Measurements from ENCODE around the gene RAB34.

DNA sequence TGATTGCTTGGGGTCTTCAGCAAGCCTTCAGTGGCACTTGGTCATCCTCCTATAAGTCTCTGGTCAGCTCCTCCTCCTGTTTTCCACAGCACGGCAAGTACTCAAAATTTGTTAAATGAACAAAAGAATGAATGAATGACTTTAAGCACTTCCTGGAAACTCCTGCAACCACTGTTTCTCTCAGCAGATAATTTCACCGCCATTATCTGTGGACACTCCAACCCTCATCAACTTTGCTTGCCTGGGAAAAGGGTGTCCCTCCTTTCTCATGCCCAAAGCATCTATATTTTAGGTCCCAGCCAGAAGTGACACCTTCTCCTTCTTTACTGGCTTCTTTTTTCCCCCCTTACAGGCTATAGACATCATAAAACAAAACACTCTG is 10.3 kb downstream of the RAB34 start:
- no peak for TF ChIP-seq POLR2AphosphoS5 (IDR thresholded peaks at IDR 0.05; ENCODE audit: low read depth, low read length)
- TF ChIP-seq SIN3A (IDR thresholded peaks at IDR 0.05; ENCODE audit: borderline replicate concordance, insufficient read depth, low read depth, low read length) = no peak
- TF ChIP-seq CTCF (IDR thresholded peaks at IDR 0.05) = no peak
- TF ChIP-seq, protein P1, sequence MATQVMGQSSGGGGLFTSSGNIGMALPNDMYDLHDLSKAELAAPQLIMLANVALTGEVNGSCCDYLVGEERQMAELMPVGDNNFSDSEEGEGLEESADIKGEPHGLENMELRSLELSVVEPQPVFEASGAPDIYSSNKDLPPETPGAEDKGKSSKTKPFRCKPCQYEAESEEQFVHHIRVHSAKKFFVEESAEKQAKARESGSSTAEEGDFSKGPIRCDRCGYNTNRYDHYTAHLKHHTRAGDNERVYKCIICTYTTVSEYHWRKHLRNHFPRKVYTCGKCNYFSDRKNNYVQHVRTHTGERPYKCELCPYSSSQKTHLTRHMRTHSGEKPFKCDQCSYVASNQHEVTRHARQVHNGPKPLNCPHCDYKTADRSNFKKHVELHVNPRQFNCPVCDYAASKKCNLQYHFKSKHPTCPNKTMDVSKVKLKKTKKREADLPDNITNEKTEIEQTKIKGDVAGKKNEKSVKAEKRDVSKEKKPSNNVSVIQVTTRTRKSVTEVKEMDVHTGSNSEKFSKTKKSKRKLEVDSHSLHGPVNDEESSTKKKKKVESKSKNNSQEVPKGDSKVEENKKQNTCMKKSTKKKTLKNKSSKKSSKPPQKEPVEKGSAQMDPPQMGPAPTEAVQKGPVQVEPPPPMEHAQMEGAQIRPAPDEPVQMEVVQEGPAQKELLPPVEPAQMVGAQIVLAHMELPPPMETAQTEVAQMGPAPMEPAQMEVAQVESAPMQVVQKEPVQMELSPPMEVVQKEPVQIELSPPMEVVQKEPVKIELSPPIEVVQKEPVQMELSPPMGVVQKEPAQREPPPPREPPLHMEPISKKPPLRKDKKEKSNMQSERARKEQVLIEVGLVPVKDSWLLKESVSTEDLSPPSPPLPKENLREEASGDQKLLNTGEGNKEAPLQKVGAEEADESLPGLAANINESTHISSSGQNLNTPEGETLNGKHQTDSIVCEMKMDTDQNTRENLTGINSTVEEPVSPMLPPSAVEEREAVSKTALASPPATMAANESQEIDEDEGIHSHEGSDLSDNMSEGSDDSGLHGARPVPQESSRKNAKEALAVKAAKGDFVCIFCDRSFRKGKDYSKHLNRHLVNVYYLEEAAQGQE (IDR thresholded peaks at IDR 0.05; ENCODE audit: insufficient read depth in 1 of 2, low read depth in 2 of 2, low read length in 1 of 2) = no peak
- no peak for TF ChIP-seq TCF7L2 (IDR thresholded peaks at IDR 0.05; ENCODE audit: low read depth, low read length)
